K562 (cell line): ENCODE results near the gene FAM83F. TPM values are rescaled to one million over a fixed set of nuclear protein-coding genes. Genes with fewer than 3 reads are reported as not detected.

Experiments
- ATAC-seq: fragments of 200-7000 bp; cut with Tn5 transposase; 3 replicates; pipeline ENCODE4 v1.9.1; 2020; ENCODE audit warnings: moderate library complexity
- BruUV-seq: library from RNA; stranded (reverse); fragments of 400-500 nt; replicated peaks from 2 replicates; lab custom pipeline; 2021; lab: Mats Ljungman, UMichigan
- CTCF ChIA-PET: fragments of 300-600 bp; formaldehyde crosslinking; extraction: SDS; loops from one replicate; lab custom pipeline; 2021; ENCODE audit warnings: low intra/inter-chr PET ratio; lab: Yijun Ruan, JAX
- POLR2A ChIA-PET: fragments of 300-600, 350-650 bp; sonication (Branson Sonifier 250); formaldehyde crosslinking; extraction: SDS; loops from one replicate; lab custom pipeline; 2021; ENCODE audit warnings: antibody characterized with exemption, inconsistent platforms; lab: Yijun Ruan, JAX
- DNase-seq, 4 experiments: peaks; one replicate each; pipeline versions ENCODE4 v3.0.0 to v3.0.0-alpha.2; 2011 to 2018; ENCODE audit warnings: low spot score in 3 of 4, mixed read lengths in 3 of 4; ENCODE audit errors: extremely low read depth in 1 of 4
- FAIRE-seq: peaks from 2 replicates; lab custom pipeline; 2011; peaks lifted over from hg19 to GRCh38; lab: Jason Lieb, UNC
- H2AFZ ChIP-seq: 2 replicates; pipeline ENCODE4 v1.6.0; 2011; ENCODE audit warnings: low read depth, low read length, control low read depth, inconsistent platforms
- H3K27ac ChIP-seq: fragments of 200-600 bp; 3 replicates; pipeline ENCODE4 v1.8.0; 2011; ENCODE audit warnings: low read depth, mild to moderate bottlenecking, control low read depth, inconsistent platforms, low read length, moderate library complexity, mixed read lengths; ENCODE audit errors: extremely low read depth
- H3K27me3 ChIP-seq, 2 experiments: fragments of 300-600 bp in 1 of 2; 2 replicates in 1 of 2; 3 replicates in 1 of 2; pipeline versions ENCODE4 v1.6.0 to v1.8.0; 2011; ENCODE audit warnings: inconsistent platforms in 2 of 2, low read length in 2 of 2, mild to moderate bottlenecking in 1 of 2, mixed read lengths in 1 of 2, moderate library complexity in 1 of 2; ENCODE audit not compliant: control insufficient read depth in 2 of 2, insufficient read depth in 2 of 2
- H3K36me3 ChIP-seq: fragments of 300-600 bp; 3 replicates; pipeline ENCODE4 v1.8.0; 2011; ENCODE audit warnings: mild to moderate bottlenecking, low read length, inconsistent platforms; ENCODE audit not compliant: control insufficient read depth, insufficient read depth
- H3K4me1 ChIP-seq, 2 experiments: fragments of 200-600 bp in 1 of 2; replicated peaks in 1 of 2; 2 replicates in 1 of 2; 3 replicates in 1 of 2; pipeline versions ENCODE4 v1.5.1 to v1.8.0; 2011; ENCODE audit warnings: inconsistent platforms in 2 of 2, low read length in 2 of 2, mild to moderate bottlenecking in 1 of 2, mixed read lengths in 1 of 2, moderate library complexity in 1 of 2; ENCODE audit not compliant: control insufficient read depth in 2 of 2, insufficient read depth in 2 of 2
- H3K4me2 ChIP-seq: 2 replicates; pipeline ENCODE4 v1.6.1; 2011; ENCODE audit warnings: low read length, control low read depth, inconsistent platforms, mixed read lengths; ENCODE audit not compliant: insufficient read depth
- H3K4me3 ChIP-seq: fragments of 200-600 bp; sonication (generic), shearing (Covaris generic); 2 replicates; pipeline ENCODE4 v1.5.1; 2016; ENCODE audit warnings: control low read depth, inconsistent platforms
- H3K79me2 ChIP-seq: fragments of 200-600 bp; 3 replicates; pipeline ENCODE4 v1.8.0; 2011; ENCODE audit warnings: low read length, inconsistent platforms; ENCODE audit not compliant: control insufficient read depth, insufficient read depth
- H3K9ac ChIP-seq, 2 experiments: 2 replicates each; pipeline versions ENCODE4 v1.6.0 to v1.6.1; 2011; ENCODE audit warnings: low read depth in 2 of 2, low read length in 2 of 2, control low read depth in 1 of 2, inconsistent platforms in 1 of 2, mild to moderate bottlenecking in 1 of 2, mixed read lengths in 1 of 2; ENCODE audit not compliant: insufficient read depth in 1 of 2
- H3K9me1 ChIP-seq: one replicate; pipeline ENCODE4 v1.6.0; 2011; ENCODE audit warnings: inconsistent platforms, mild to moderate bottlenecking, low read length, moderate library complexity; ENCODE audit not compliant: control insufficient read depth, insufficient read depth
- H3K9me3 ChIP-seq: replicated peaks from 2 replicates; pipeline ENCODE4 v1.5.1; 2011; ENCODE audit warnings: low read depth, low read length, inconsistent platforms; ENCODE audit not compliant: control insufficient read depth, insufficient read depth
- H4K20me1 ChIP-seq: replicated peaks from 2 replicates; pipeline ENCODE4 v1.6.1; 2011; ENCODE audit warnings: low read length, inconsistent platforms, mixed read lengths; ENCODE audit not compliant: control insufficient read depth, insufficient read depth
- ADNP ChIP-seq: fragments of 200-800 bp; sonication (Bioruptor generic); IDR thresholded peaks from 2 replicates; pipeline ENCODE4 v1.6.1; 2016; ENCODE audit warnings: missing genetic modification characterization, missing compliant biosample characterization
- ATF3 ChIP-seq, 2 experiments: fragments of 450-650 bp in 1 of 2; sonication (generic) in 1 of 2; formaldehyde crosslinking in 1 of 2; IDR thresholded peaks in 1 of 2; conservative IDR thresholded peaks in 1 of 2; 2 replicates each; pipeline versions ENCODE4 v1.6.1 to v1.8.1; 2016 to 2023; ENCODE audit warnings: mild to moderate bottlenecking in 2 of 2, moderate library complexity in 2 of 2, inconsistent platforms in 1 of 2, missing genetic modification reagents in 1 of 2
- CCAR2 ChIP-seq: fragments of 200-400 bp; formaldehyde crosslinking; IDR thresholded peaks from 2 replicates; pipeline ENCODE4 v1.6.1; 2017; ENCODE audit warnings: mild to moderate bottlenecking, low read depth, low read length
- CREBBP ChIP-seq: IDR thresholded peaks from one replicate; pipeline ENCODE4 v1.6.1; 2012; ENCODE audit warnings: low read depth, mild to moderate bottlenecking, control low read depth, inconsistent platforms, low read length
- HMBOX1 ChIP-seq: sonication (generic); IDR thresholded peaks from 2 replicates; pipeline ENCODE4 v1.6.1; 2016
- MAFF ChIP-seq: IDR thresholded peaks from 2 replicates; pipeline ENCODE4 v1.6.1; 2012; ENCODE audit warnings: low read length, improper control_type of control experiment
- NBN ChIP-seq: fragments of 450-650 bp; IDR thresholded peaks from 2 replicates; pipeline ENCODE4 v1.6.1; 2016; ENCODE audit warnings: low read depth, mild to moderate bottlenecking
- NR2C1 ChIP-seq, 2 experiments: fragments of 450-650 bp; IDR thresholded peaks; 2 replicates each; pipeline ENCODE4 v1.6.1; 2017; ENCODE audit warnings: mild to moderate bottlenecking in 2 of 2, antibody characterized with exemption in 1 of 2, inconsistent platforms in 1 of 2, missing compliant biosample characterization in 1 of 2, missing genetic modification characterization in 1 of 2
- PREB ChIP-seq: sonication (generic); formaldehyde crosslinking; IDR thresholded peaks from 2 replicates; pipeline ENCODE4 v1.8.1; 2023; ENCODE audit warnings: mild to moderate bottlenecking, missing genetic modification reagents
- ZNF584 ChIP-seq: fragments of 200-800 bp; sonication (Bioruptor generic); IDR thresholded peaks from 2 replicates; pipeline ENCODE4 v1.6.1; 2016; ENCODE audit warnings: low read depth, mild to moderate bottlenecking, missing genetic modification characterization, missing compliant biosample characterization
- WGBS: fragments of 100-300 bp; shearing (Covaris generic); methylation state at CpG from one replicate; pipeline ENCODE4 v1.1.6; 2016; ENCODE audit warnings: low coverage, mixed read lengths; ENCODE audit not compliant: insufficient coverage; ENCODE audit errors: missing lambda C conversion rate; 5-methylcytosine and 5-hydroxymethylcytosine counted together
- in situ Hi-C: fragments of 300-500 bp; cut with MboI; formaldehyde crosslinking; loops from 4 replicates; pipeline ENCODE4 v1.15.0; 2018; ENCODE audit warnings: inconsistent platforms, mixed read lengths
- intact Hi-C: fragments of 100-400 bp; cut with micrococcal nuclease; formaldehyde crosslinking; loops from 2 replicates; pipeline ENCODE4 v1.14.2; 2022
- polyA plus RNA-seq, 8 experiments: library from polyadenylated mRNA; depleted of rRNA in 4 of 8; stranded (reverse) in 5 of 8; unstranded in 3 of 8; fragments of >200 nt; fragmentation: Nextera tagmentation in 2 of 8; fragmentation: Illumina TruSeq in 1 of 8; extraction: Ambion mirVana in 2 of 8; extraction: Trizol in 1 of 8; gene quantifications; 2 replicates each; pipeline versions ENCODE4 v1.2.1 to v1.2.3, GENCODE V29; 2011 to 2014; ENCODE audit warnings: inconsistent platforms in 1 of 8, missing spikeins in 1 of 8
- total RNA-seq, 7 experiments: library from RNA; depleted of rRNA in 6 of 7; stranded (reverse); fragments of >200 nt in 6 of 7; fragmentation: Illumina TruSeq in 2 of 7; extraction: Trizol in 2 of 7; gene quantifications; 2 replicates each; pipeline versions ENCODE4 v1.2.1 to v1.2.3, GENCODE V29; 2011 to 2021; ENCODE audit warnings: low replicate concordance in 1 of 7
- TF ChIP-seq, protein P1 (sequence below): conservative IDR thresholded peaks from 2 replicates; pipeline ENCODE4 v1.6.1; 2011; ENCODE audit warnings: low read depth, mild to moderate bottlenecking, low read length; ENCODE audit not compliant: control insufficient read depth
- TF ChIP-seq, protein P2 (sequence below): sonication (generic); formaldehyde crosslinking; IDR thresholded peaks from 2 replicates; pipeline ENCODE4 v1.8.0; 2022; ENCODE audit warnings: mild to moderate bottlenecking, missing genetic modification reagents, borderline replicate concordance

The FAM83F gene
- total and polyA plus RNA-seq, 9 of the 15 experiments (the other 6 are each of a cell fraction or from before 2014, with no cell fraction given): under 0.01 to 0.13 (median 0.04) TPM; not detected in 1

- no peaks in the 10 kb centered on the region for H3K79me2 ChIP-seq
- ChIA-PET CTCF (no interaction called here), POLR2A (interaction anchor here (0.6 to 1.5 kb wide), 2 partner anchors 26 to 70 kb away, joined by 4 to 6 read pairs; no protein-coding TSS in a partner anchor)
- no peak overlapping the region for H3K4me3 ChIP-seq
- H3K27me3 ChIP-seq: no peaks in the 10 kb centered on the region
- no peak overlapping the region for H2AFZ ChIP-seq
- TF ChIP-seq NR2C1 (IDR thresholded peaks at IDR 0.05) (no peak), NR2C1 (tag; IDR thresholded peaks at IDR 0.05) (0 out of 2 replicates have a peak, but pooled peaks have one; percentile 18), ADNP (tag) (no peak), ZNF584 (CRISPR knock-in tag) (no peak), ATF3 (IDR thresholded peaks at IDR 0.05) (peak; percentile 56), ATF3 (CRISPR knock-in tag; conservative IDR thresholded peaks at IDR 0.05) (no peak), MAFF (no peak), HMBOX1 (0 out of 2 replicates have a peak, but pooled peaks have one; percentile 39), CREBBP (no peak), CCAR2 (no peak), PREB (CRISPR knock-in tag) (no peak), NBN (no peak)
- TF ChIP-seq, protein P1, sequence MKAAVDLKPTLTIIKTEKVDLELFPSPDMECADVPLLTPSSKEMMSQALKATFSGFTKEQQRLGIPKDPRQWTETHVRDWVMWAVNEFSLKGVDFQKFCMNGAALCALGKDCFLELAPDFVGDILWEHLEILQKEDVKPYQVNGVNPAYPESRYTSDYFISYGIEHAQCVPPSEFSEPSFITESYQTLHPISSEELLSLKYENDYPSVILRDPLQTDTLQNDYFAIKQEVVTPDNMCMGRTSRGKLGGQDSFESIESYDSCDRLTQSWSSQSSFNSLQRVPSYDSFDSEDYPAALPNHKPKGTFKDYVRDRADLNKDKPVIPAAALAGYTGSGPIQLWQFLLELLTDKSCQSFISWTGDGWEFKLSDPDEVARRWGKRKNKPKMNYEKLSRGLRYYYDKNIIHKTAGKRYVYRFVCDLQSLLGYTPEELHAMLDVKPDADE: no peak
- TF ChIP-seq, protein P2, sequence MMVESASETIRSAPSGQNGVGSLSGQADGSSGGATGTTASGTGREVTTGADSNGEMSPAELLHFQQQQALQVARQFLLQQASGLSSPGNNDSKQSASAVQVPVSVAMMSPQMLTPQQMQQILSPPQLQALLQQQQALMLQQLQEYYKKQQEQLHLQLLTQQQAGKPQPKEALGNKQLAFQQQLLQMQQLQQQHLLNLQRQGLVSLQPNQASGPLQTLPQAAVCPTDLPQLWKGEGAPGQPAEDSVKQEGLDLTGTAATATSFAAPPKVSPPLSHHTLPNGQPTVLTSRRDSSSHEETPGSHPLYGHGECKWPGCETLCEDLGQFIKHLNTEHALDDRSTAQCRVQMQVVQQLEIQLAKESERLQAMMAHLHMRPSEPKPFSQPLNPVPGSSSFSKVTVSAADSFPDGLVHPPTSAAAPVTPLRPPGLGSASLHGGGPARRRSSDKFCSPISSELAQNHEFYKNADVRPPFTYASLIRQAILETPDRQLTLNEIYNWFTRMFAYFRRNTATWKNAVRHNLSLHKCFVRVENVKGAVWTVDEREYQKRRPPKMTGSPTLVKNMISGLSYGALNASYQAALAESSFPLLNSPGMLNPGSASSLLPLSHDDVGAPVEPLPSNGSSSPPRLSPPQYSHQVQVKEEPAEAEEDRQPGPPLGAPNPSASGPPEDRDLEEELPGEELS: no peak
- H3K9me3 ChIP-seq: no peaks in the 10 kb centered on the region
- no TSS peak for BruUV-seq
- in situ Hi-C loops (no loop called here), intact Hi-C loops (loop anchor here (5.0 kb wide), 1 partner anchor 64 kb away; no protein-coding TSS in a partner anchor)
- H4K20me1 ChIP-seq: no peaks in the 10 kb centered on the region
- no peaks in the 10 kb centered on the region for H3K36me3 ChIP-seq
- 71% methylated on average over 2 of the region's 3 CpGs for WGBS
- no peak overlapping the region for H3K27ac ChIP-seq
- no peaks in the 10 kb centered on the region for H3K9me1 ChIP-seq
- DNase-seq (no peak), FAIRE-seq (no peak), ATAC-seq (no peak)
- H3K4me2 ChIP-seq: no peak overlapping the region
- no peak overlapping the region for H3K9ac ChIP-seq
- peaks cover 45 to 49% of the 10 kb centered on the region in 2 experiments for H3K4me1 ChIP-seq
Observed at GRCh38 chr22:39996732-39997131, 2.0 kb downstream of the FAM83F start.
